NT2/D1 (cell line): ENCODE data around the gene WNK2.

Experiments used
- DNase-seq: peaks from one replicate; pipeline ENCODE4 v3.0.0-alpha.2; 2011; ENCODE audit warnings: low read depth, low spot score
- H3K27me3 ChIP-seq: 2 replicates; pipeline ENCODE4 v1.6.0; 2011; ENCODE audit warnings: mild to moderate bottlenecking; ENCODE audit not compliant: insufficient read length, insufficient read depth
- H3K36me3 ChIP-seq: 2 replicates; pipeline ENCODE4 v1.6.1; 2011; ENCODE audit warnings: mild to moderate bottlenecking, low read length, mixed read lengths; ENCODE audit not compliant: insufficient read depth, insufficient read length
- H3K4me1 ChIP-seq: 2 replicates; pipeline ENCODE4 v1.5.1; 2011; ENCODE audit not compliant: insufficient read depth, insufficient read length
- H3K4me3 ChIP-seq: 2 replicates; pipeline ENCODE4 v1.5.1; 2011; ENCODE audit warnings: low read depth; ENCODE audit not compliant: insufficient read length
- H3K9ac ChIP-seq: 2 replicates; pipeline ENCODE4 v1.6.0; 2011; ENCODE audit warnings: low read depth; ENCODE audit not compliant: insufficient read length
- H3K9me3 ChIP-seq: 2 replicates; pipeline ENCODE4 v1.5.1; 2011; ENCODE audit warnings: mild to moderate bottlenecking, low read length; ENCODE audit not compliant: insufficient read depth
- SUZ12 ChIP-seq: IDR thresholded peaks from 2 replicates; pipeline ENCODE4 v1.6.1; 2011; ENCODE audit not compliant: insufficient read length, insufficient read depth; ENCODE audit errors: extremely low read depth
- YY1 ChIP-seq: IDR thresholded peaks from 2 replicates; pipeline ENCODE4 v1.6.1; 2011; ENCODE audit not compliant: insufficient read length, insufficient read depth
- ZNF274 ChIP-seq: IDR thresholded peaks from 2 replicates; pipeline ENCODE4 v1.6.1; 2011; ENCODE audit warnings: mild to moderate bottlenecking, low read depth, low read length

WNK2 gene

DNA sequence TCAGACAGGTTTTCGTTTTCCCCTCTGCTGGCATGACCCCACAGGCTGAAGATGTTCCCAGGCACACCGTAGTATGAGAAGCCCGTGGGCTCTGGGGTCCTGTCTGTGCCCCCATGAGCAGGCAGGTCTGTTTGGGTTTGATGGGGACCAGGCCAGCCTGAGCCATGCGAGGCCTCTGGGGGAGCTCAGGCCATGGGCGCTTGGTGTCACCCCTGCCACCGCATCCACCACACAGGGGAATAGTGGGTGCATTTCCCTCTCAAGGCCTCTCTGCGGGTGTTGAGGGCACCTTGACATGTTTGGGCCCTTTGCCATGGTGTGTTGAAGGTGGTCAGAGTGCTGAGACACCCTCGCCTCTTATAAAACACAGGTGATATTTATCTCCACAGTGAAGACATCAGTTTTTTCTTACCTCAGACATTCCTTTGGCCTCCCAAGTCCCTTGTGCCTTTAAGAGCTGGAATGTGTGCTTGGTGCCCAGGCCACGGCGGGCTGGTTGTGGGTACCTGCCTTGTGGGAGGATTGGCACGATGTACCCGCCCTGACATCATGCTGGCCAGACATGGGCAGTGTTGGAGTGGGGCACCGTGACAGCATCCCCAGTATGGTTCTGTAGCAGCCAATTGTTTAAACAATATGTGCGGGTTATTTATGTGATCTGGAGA lies 68.3 kb downstream of the WNK2 start:
- no peak for TF ChIP-seq YY1
- TF ChIP-seq ZNF274 = no peak
- TF ChIP-seq SUZ12 = no peak
- Histone ChIP-seq H3K36me3 (peaks cover 3% of the 10 kb centered on the region), H3K9ac (no peak overlapping the region), H3K9me3 (no peaks in the 10 kb centered on the region), H3K4me1 (peaks cover 3% of the 10 kb centered on the region), H3K4me3 (no peak overlapping the region), H3K27me3 (no peaks in the 10 kb centered on the region)
- no peak for DNase-seq

DNA sequence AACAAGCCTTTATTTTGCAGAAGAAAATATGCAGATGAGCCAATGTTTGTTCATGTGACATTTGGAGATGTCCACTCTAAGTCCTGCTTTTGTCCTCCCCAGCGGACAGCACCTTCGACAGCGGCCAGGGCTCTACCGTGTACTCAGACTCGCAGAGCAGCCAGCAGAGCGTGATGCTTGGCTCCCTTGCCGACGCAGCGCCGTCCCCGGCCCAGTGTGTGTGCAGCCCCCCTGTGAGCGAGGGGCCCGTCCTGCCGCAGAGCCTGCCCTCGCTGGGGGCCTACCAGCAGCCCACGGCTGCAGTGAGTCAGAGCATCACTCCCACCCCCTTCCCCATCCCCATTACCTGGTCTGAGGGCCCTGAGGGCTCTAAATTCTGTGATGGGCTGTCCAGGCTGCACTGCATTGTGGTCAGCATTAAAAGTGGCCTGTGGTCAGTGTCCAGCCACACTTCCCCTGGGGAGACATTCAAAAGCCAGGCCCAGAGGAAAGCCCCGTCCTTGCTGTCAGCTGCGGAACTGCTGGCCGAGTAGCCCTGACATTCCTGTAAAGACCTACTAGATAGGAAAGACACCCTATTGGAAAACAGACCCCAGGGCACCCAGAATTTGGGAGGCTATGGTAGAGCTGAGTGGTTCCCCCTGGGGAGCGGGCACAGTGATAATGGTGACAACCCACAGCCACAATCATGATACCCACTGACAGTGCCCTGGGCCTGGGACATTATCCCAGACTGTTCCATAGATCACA lies 69.0 kb downstream of the WNK2 start:
- Histone ChIP-seq H3K4me3 (no peak overlapping the region), H3K36me3 (peaks cover 3% of the 10 kb centered on the region), H3K4me1 (peaks cover 3% of the 10 kb centered on the region), H3K9ac (no peak overlapping the region), H3K9me3 (no peaks in the 10 kb centered on the region), H3K27me3 (no peaks in the 10 kb centered on the region)
- DNase-seq = no peak
- TF ChIP-seq ZNF274 (no peak), YY1 (no peak), SUZ12 (no peak)

GRCh38 chr9:93253633-93254032 lies 69.7 kb downstream of the WNK2 start:
- H3K27me3 ChIP-seq = no peaks in the 10 kb centered on the region
- no peak for DNase-seq
- H3K36me3 ChIP-seq = peaks cover 3% of the 10 kb centered on the region
- no peak for TF ChIP-seq SUZ12
- no peak overlapping the region for H3K9ac ChIP-seq
- H3K9me3 ChIP-seq = no peaks in the 10 kb centered on the region
- peaks cover 3% of the 10 kb centered on the region for H3K4me1 ChIP-seq
- H3K4me3 ChIP-seq = no peak overlapping the region

- no peaks in the 10 kb centered on the region for H3K9me3 ChIP-seq
- no peak overlapping the region for H3K4me3 ChIP-seq
- TF ChIP-seq SUZ12 (no peak), YY1 (no peak), ZNF274 (no peak)
- H3K27me3 ChIP-seq = no peaks in the 10 kb centered on the region
- no peak for DNase-seq
- H3K4me1 ChIP-seq = peaks cover 3% of the 10 kb centered on the region
- peaks cover 3% of the 10 kb centered on the region for H3K36me3 ChIP-seq
- no peak overlapping the region for H3K9ac ChIP-seq
Observed at GRCh38 chr9:93254061-93254481, 70.1 kb downstream of the WNK2 start.

GRCh38 chr9:93254806-93255493 lies 71.0 kb downstream of the WNK2 start:
- Histone ChIP-seq H3K9ac (no peak overlapping the region), H3K4me3 (no peak overlapping the region), H3K4me1 (peaks cover 3% of the 10 kb centered on the region), H3K9me3 (no peaks in the 10 kb centered on the region), H3K36me3 (peaks cover 3% of the 10 kb centered on the region), H3K27me3 (no peaks in the 10 kb centered on the region)
- no peak for TF ChIP-seq YY1
- TF ChIP-seq ZNF274 = no peak
- TF ChIP-seq SUZ12 = no peak
- DNase-seq = no peak

- no peak overlapping the region for H3K4me3 ChIP-seq
- H3K9me3 ChIP-seq = no peaks in the 10 kb centered on the region
- no peaks in the 10 kb centered on the region for H3K27me3 ChIP-seq
- H3K9ac ChIP-seq = no peak overlapping the region
- peaks cover 3% of the 10 kb centered on the region for H3K4me1 ChIP-seq
- DNase-seq = no peak
- H3K36me3 ChIP-seq = peaks cover 3% of the 10 kb centered on the region
- no peak for TF ChIP-seq ZNF274
- TF ChIP-seq YY1 = no peak
- no peak for TF ChIP-seq SUZ12
Observed at GRCh38 chr9:93255494-93255867, 71.5 kb downstream of the WNK2 start.

GRCh38 chr9:93255994-93256877 lies 72.3 kb downstream of the WNK2 start:
- TF ChIP-seq YY1 (no peak), ZNF274 (no peak), SUZ12 (no peak)
- H3K9me3 ChIP-seq = no peaks in the 10 kb centered on the region
- H3K27me3 ChIP-seq = no peaks in the 10 kb centered on the region
- no peak overlapping the region for H3K9ac ChIP-seq
- no peak overlapping the region for H3K4me3 ChIP-seq
- H3K4me1 ChIP-seq = peaks cover 3% of the 10 kb centered on the region
- H3K36me3 ChIP-seq = peaks cover 3% of the 10 kb centered on the region
- DNase-seq = no peak
